Memory B cell (primary cell): ENCODE measurements around the gene FOXO6.

Experiments used
- ATAC-seq: fragments of 150-1000 bp; cut with Tn5 transposase; 2 replicates; pipeline ENCODE4 v1.10.0; 2021; ENCODE audit warnings: low read depth, mild to moderate bottlenecking, moderate library complexity
- DNase-seq, 2 donors: peaks; one replicate each; pipeline ENCODE4 v3.0.0; 2022; ENCODE audit warnings: low spot score in 2 of 2
- H3K27ac Mint-ChIP-seq: one replicate; pipeline ENCODE4 v1.8.0; 2022; ENCODE audit warnings: mild to moderate bottlenecking, moderate library complexity, mixed read lengths
- H3K27me3 Mint-ChIP-seq: one replicate; pipeline ENCODE4 v1.8.0; 2022; ENCODE audit warnings: mixed read lengths
- H3K36me3 Mint-ChIP-seq: one replicate; pipeline ENCODE4 v1.8.0; 2022; ENCODE audit warnings: mild to moderate bottlenecking, mixed read lengths
- H3K4me1 Mint-ChIP-seq: one replicate; pipeline ENCODE4 v1.8.0; 2022; ENCODE audit warnings: mixed read lengths
- H3K4me3 Mint-ChIP-seq: one replicate; pipeline ENCODE4 v1.8.0; 2022; ENCODE audit warnings: mild to moderate bottlenecking, moderate library complexity, mixed read lengths
- H3K9me3 Mint-ChIP-seq: one replicate; pipeline ENCODE4 v1.8.0; 2022; ENCODE audit warnings: mixed read lengths

The FOXO6 gene

DNA sequence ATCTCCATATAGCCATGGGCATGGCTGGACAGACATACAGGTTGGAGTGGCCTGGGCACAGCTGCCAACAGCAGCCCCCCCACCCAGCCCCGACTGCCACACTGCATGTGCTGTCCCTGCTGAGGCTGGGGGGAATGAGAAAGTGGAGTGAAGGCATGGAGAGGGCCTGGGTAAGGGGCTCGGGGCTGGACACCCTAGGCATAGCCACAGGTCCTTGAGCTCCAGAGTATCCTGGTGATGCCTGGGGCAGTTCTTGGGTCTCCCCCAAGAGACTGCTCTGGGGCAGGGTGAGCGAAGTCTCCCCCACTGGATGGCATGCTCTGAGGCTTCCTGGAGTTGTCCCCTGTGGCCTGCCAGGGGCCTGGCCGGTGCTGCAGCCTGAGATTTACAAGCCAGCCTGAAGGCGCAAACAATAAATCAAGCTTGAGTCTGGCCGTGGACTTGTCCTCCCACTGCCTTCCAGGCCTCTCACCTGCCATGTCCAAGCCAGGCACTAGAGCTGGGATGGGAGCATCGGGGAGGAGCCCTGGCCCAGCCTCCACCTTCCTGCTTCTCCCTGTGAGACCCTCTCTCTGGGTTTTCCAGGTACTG is 53.6 kb downstream of the FOXO6 start:
- Mint-ChIP-seq H3K9me3 (peaks cover 3% of the 10 kb centered on the region), H3K36me3 (no peaks in the 10 kb centered on the region), H3K27me3 (peaks cover 20% of the 10 kb centered on the region), H3K27ac (no peak overlapping the region), H3K4me3 (no peak overlapping the region), H3K4me1 (no peaks in the 10 kb centered on the region)
- ATAC-seq, result no peak
- no peak for DNase-seq

DNA sequence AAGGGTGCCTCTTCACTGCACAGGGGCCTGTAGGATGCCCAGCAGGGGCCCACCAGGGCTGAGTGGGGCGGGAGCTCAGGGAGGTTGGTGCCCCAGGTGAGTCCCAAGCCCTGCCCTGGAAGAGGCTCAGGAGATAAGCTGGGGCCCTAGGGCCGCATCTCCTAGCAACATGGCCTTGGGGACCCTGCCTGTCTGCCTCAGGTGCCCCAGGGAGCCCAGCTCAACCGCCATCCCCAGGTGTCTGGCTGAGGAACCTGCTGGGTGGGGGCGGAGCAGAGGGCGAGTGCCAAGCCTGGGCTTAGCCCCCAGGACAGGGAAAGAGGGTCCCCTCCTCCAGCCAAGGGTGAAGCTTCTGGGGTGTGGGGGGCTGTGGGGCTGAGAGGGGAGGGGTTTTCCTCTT is 54.8 kb downstream of the FOXO6 start:
- H3K4me1 Mint-ChIP-seq, result no peaks in the 10 kb centered on the region
- H3K9me3 Mint-ChIP-seq, result no peaks in the 10 kb centered on the region
- H3K36me3 Mint-ChIP-seq, result no peaks in the 10 kb centered on the region
- peaks cover 16% of the 10 kb centered on the region for H3K27me3 Mint-ChIP-seq
- H3K4me3 Mint-ChIP-seq, result no peak overlapping the region
- no peak overlapping the region for H3K27ac Mint-ChIP-seq
- DNase-seq (no peak), ATAC-seq (no peak)

DNA sequence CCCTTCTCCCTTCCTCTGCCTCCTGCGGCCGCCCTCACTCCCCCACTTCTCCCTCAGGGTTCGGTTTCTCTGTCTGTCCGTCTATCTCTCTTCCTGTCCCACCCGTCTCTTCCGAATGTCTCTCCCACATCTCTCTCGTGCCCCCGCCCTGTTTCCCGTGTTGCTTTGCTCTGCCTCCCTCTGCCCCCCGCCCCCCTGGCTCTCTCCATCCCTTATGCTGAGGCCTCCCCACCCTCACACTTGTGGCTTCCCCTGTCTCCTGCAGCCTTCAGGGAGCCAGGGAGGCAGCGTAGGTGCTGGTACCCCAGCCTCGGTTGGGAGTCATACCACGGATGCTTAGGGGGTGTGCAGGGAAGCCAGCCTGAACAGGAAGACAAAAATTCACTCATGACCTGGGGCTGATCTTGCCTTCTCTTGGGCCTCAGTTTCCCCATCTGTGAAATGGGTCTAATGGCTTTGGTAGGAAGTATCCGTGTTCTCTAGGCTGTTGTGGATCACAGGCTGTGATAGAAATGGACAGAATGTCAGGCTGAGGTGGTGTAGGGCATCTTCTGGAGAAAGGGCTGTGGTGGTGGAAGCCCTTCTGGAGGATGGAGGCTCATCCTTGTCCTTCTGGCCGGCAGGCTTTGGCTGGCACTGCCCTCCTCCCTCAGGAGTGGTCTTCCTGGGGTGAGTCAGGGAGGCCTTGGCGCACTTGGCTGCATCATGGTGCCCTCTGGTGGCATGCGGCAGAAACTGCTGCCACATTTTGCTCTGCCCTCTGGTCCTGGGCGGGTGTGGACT is 55.5 kb downstream of the FOXO6 start:
- Mint-ChIP-seq H3K27me3 (peaks cover 19% of the 10 kb centered on the region), H3K4me3 (no peak overlapping the region), H3K9me3 (no peaks in the 10 kb centered on the region), H3K4me1 (no peaks in the 10 kb centered on the region), H3K27ac (no peak overlapping the region), H3K36me3 (no peaks in the 10 kb centered on the region)
- DNase-seq (peak; percentile 63 to 72), ATAC-seq (peak; percentile 54)

DNA sequence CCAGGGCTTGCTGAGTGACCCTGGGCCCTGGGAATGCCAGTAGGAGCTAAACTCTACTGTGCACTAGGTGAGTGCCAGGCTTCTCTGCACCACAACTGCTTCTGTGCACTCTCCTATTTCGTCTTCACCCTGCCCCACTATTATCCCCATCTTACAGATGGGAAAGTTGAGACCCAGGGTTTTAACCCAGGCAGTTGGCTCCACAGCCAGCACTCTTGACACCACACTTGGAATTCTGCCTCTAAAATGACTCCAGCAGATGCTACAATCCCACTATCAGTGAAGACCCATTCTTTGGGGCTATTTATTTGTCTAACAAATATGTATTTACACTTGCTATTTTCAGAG is 56.1 kb downstream of the FOXO6 start:
- H3K9me3 Mint-ChIP-seq, result no peaks in the 10 kb centered on the region
- ATAC-seq, result no peak
- no peaks in the 10 kb centered on the region for H3K36me3 Mint-ChIP-seq
- no peak overlapping the region for H3K27ac Mint-ChIP-seq
- DNase-seq, result no peak
- no peak overlapping the region for H3K4me3 Mint-ChIP-seq
- no peaks in the 10 kb centered on the region for H3K4me1 Mint-ChIP-seq
- peaks cover 24% of the 10 kb centered on the region for H3K27me3 Mint-ChIP-seq

DNA sequence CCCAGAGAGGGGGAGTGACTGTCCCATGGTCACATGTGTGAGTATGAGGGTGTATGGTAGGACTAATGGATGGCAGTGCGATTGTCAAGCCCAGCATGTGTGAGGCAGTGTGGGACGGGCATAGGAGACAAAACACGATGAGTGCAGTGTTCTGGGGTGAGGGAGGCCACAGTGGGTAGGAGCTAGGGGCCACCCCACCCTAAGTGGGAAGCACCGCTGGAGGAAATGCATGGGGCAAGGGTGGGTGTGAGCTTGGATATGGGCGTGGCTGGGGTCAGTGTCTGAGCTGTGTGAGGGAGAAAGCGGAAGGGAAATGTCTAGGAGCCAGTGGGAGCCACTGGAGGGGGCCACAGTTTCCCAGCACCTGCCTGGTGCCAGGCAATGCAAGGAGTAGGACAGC is 56.5 kb downstream of the FOXO6 start:
- Mint-ChIP-seq H3K4me3 (no peak overlapping the region), H3K9me3 (no peaks in the 10 kb centered on the region), H3K27ac (no peak overlapping the region), H3K4me1 (no peaks in the 10 kb centered on the region), H3K36me3 (no peaks in the 10 kb centered on the region), H3K27me3 (peaks cover 20% of the 10 kb centered on the region)
- DNase-seq (no peak), ATAC-seq (no peak)

DNA sequence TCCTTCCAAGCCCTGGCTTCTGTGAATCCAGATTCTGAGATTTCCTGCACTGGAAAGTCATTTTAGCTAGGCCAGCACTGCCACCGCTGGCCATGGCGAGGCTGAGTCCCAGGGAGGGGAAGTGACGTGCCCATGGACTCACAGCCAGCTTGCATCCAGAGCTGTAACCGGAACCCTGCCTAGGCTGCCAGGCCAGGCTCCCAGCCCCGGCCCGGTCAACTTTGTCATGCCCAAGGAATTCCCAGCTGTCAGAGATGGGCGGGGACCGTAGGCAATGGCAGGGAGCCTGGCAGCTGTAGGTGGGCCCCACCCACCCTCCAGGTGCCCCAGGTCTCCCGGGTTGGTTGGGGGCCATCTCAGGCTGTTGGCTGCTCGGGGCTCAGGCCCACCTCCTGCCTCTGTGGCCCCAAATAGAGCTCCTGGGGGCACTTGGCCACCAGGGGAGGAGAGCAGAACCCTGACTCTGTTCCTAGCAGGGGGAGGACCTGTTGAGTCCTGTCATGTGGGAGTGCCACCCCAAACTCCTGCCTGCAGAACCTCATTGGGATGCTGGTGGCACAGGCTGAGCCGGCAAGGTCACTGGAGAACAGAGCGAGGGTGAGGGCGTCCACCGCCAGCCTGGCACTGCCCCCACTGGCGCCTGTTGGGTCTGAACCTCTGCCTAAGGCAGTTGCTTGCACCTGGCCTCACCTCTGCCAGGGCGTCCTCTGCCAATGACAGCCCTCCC is 57.8 kb downstream of the FOXO6 start:
- Mint-ChIP-seq H3K9me3 (no peaks in the 10 kb centered on the region), H3K4me1 (no peaks in the 10 kb centered on the region), H3K27ac (no peak overlapping the region), H3K4me3 (no peak overlapping the region), H3K27me3 (peaks cover 20% of the 10 kb centered on the region), H3K36me3 (no peaks in the 10 kb centered on the region)
- DNase-seq, result no peak
- ATAC-seq, result no peak

DNA sequence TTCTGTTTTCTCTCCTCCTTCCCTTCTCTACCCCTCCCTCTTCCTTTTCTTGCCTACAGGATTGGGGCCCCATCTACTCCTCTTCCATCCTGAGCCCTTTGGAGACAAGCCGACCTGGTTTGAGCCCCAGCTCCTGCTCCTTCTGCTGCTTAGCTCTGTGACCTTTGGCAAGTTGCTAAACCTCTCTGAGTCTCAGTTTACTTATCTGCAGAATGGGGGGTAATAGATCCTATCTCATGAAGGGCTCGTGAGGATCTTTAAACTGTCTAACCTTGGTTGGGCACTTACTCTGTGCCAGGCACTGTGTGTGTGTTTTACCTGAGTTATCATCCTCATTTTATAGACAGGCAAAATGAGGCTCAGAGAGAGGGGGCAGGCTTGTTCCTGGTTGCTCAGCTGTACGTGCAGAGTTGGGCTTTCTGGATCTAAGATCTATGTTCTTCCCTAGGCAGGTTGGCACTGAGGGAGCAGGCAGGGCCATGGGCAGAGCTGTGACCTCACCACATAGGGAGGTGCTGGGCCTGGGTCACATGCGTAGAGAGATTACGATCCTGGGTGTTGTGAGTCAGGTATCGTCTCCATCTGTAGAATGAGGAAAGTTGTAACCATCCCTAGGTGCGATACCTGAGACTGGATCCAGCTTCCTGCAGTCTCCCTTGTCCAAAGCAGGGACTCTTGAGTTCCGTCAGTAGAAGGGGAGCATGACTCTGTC is 58.5 kb downstream of the FOXO6 start:
- Mint-ChIP-seq H3K36me3 (no peaks in the 10 kb centered on the region), H3K4me3 (no peak overlapping the region), H3K27ac (no peak overlapping the region), H3K27me3 (peaks cover 20% of the 10 kb centered on the region), H3K9me3 (no peaks in the 10 kb centered on the region), H3K4me1 (no peaks in the 10 kb centered on the region)
- ATAC-seq, result no peak
- DNase-seq, result no peak

DNA sequence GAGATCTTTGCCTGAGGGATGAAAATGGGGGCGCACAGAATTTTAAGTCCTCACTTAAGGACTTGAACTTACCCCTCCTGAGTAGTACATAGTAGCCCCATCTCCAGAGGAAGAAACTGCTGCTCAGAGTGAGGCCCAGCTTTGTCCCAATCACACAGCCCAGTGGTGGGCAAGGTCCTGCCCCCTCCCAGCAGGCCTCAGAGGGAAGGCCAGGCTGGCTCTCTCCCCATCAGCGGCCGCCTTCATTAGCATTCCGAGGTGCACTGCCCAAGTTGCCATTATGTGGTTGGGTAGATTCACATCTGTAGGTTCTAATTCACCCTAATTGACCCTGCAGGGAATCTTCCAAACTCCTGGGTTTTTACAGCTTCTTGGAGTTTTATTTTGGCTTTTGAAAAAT is 59.1 kb downstream of the FOXO6 start:
- no peak for ATAC-seq
- H3K36me3 Mint-ChIP-seq, result no peaks in the 10 kb centered on the region
- H3K9me3 Mint-ChIP-seq, result no peaks in the 10 kb centered on the region
- H3K27ac Mint-ChIP-seq, result no peak overlapping the region
- no peak for DNase-seq
- H3K4me3 Mint-ChIP-seq, result no peak overlapping the region
- H3K27me3 Mint-ChIP-seq, result peaks cover 20% of the 10 kb centered on the region
- H3K4me1 Mint-ChIP-seq, result no peaks in the 10 kb centered on the region

DNA sequence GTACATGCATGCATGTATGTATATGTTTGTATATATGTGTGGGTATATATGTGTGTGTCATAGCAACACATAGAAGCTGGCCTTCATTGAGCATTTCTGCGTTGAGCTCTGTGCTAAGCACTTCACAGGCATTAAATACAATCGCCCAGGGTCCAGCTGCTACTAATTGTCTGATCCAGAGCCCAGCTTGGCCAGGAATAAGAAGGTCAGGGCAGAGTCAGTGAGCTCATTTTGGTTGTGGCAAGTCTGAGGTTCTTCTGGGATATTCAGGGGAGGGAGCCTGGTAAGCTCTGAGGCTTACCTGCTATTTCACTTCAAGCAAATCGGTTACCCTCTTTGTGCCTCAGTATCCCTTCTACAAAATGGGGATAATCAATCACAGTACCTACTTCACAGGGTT is 59.6 kb downstream of the FOXO6 start:
- Mint-ChIP-seq H3K4me1 (no peaks in the 10 kb centered on the region), H3K9me3 (no peaks in the 10 kb centered on the region), H3K36me3 (no peaks in the 10 kb centered on the region), H3K27me3 (peaks cover 20% of the 10 kb centered on the region), H3K27ac (no peak overlapping the region), H3K4me3 (no peak overlapping the region)
- DNase-seq (no peak), ATAC-seq (no peak)

DNA sequence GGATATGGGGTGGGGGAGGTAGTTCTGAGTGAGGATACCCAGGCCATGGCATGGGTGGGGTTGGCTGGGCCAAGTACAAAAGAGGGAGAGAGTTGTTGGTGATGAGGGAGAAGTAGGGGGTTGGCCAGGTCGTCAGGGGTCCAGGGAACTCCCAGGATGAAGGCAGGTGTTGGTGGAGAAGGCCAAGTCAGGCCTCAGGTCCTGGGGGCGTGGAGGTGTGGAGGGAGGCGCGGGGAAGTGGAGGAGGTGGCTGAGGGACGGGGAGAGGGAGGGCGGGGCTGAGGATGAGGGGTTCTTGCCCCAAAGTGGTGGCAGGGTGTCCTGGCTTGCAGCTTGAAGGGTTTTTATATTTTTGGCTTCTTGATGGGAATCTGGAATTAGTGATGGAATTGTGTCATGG is 61.1 kb downstream of the FOXO6 start:
- no peak overlapping the region for H3K27ac Mint-ChIP-seq
- peaks cover 12% of the 10 kb centered on the region for H3K27me3 Mint-ChIP-seq
- no peak overlapping the region for H3K4me3 Mint-ChIP-seq
- DNase-seq (no peak), ATAC-seq (no peak)
- no peaks in the 10 kb centered on the region for H3K36me3 Mint-ChIP-seq
- H3K9me3 Mint-ChIP-seq, result no peaks in the 10 kb centered on the region
- no peaks in the 10 kb centered on the region for H3K4me1 Mint-ChIP-seq

DNA sequence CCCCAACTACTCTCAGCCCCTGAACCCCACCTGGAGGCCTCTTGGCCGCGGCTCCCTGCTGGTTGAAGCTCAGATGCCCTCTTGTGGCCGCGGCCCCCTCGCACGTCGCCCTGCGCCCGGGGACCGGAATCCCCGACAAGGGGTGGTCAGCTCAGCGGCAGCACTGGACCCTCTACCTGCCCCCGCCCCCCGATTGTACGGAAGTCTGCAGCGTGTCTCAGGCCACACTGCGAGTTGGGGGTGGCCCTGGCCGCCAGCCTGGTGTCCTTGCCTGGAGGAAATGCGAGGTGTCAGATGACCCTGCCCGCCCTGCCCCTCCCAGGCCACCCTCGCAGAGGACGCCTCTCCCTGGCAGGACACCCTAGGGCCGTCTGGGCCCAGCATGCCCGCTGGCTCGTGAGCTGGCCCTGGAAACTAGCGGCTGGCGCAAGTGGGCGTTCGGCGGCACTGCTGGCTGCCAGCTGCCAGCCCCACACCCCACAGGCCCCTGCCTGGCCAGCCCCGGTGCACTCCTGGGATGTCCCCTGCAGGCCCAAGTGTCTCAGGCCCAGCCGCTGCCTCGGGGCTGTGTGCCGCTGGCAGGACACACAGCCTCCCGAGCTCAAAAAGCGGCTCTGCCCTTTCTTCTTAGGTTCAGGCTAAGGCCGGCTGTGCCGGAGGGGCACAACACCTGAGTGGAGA is 62.4 kb downstream of the FOXO6 start:
- H3K4me1 Mint-ChIP-seq, result no peaks in the 10 kb centered on the region
- H3K4me3 Mint-ChIP-seq, result no peak overlapping the region
- peaks cover 16% of the 10 kb centered on the region for H3K27me3 Mint-ChIP-seq
- H3K36me3 Mint-ChIP-seq, result no peaks in the 10 kb centered on the region
- no peak overlapping the region for H3K27ac Mint-ChIP-seq
- H3K9me3 Mint-ChIP-seq, result no peaks in the 10 kb centered on the region
- no peak for ATAC-seq
- no peak for DNase-seq

DNA sequence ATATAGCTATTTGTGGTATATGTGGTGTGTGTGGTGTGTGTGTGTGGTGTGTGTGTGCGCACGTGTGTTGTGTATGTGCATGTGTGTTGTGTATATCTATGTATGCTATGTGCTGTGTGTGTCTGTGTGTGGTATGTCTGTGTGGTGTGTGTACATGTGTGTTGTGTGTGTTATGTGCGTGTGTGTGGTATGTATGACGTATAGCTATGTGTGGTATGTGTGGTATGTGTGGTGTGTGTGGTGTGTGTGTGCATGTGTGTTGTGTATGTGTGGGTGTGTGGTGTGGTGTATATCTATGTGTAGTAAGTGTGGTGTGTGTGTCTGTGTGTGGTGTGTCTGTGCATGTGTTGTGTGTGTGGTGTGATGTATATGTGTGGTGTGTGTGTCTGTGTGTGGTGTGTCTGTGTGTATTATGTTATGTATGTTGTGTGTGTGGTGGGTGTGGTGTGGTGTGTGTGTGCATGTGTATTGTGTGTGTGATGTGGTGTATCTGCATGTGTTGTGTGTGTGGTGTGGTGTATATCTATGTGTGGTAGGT is 63.4 kb downstream of the FOXO6 start:
- ATAC-seq, result no peak
- Mint-ChIP-seq H3K36me3 (no peaks in the 10 kb centered on the region), H3K27me3 (peaks cover 16% of the 10 kb centered on the region), H3K27ac (no peak overlapping the region), H3K4me1 (no peaks in the 10 kb centered on the region), H3K4me3 (no peak overlapping the region), H3K9me3 (no peaks in the 10 kb centered on the region)
- DNase-seq, result no peak

DNA sequence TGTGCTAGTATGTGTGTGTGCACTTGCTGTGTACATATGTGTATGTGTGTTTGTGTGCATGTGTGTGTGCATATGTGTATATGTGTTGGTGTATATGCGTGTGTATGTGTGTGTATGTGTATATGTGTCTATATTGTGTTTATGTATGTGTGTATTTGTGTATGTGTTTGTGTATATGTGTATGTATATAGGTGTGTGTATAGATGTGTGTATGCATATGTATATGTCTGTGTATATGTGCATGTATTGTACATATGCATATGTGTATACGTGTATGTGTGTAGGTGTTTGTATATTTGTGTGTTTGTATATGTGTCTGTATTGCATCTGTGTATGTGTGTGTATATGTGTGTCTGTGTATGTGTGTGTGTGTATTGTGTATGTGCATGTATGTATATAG is 64.1 kb downstream of the FOXO6 start:
- no peaks in the 10 kb centered on the region for H3K9me3 Mint-ChIP-seq
- peaks cover 16% of the 10 kb centered on the region for H3K27me3 Mint-ChIP-seq
- ATAC-seq (no peak), DNase-seq (no peak)
- no peak overlapping the region for H3K27ac Mint-ChIP-seq
- H3K4me1 Mint-ChIP-seq, result no peaks in the 10 kb centered on the region
- H3K4me3 Mint-ChIP-seq, result no peak overlapping the region
- no peaks in the 10 kb centered on the region for H3K36me3 Mint-ChIP-seq
